Measurements from ENCODE around the gene CPLX3. TPM values are rescaled to one million over a fixed set of nuclear protein-coding genes. Genes with fewer than 3 reads are reported as not detected.

CPLX3 gene
- total RNA-seq, 2 experiments from 2014 or later: not detected

- ChIA-PET CTCF (interaction anchor here (1.3 kb wide), 1 partner anchor 28 kb away, joined by 5 read pairs; no protein-coding TSS in a partner anchor), POLR2A (interaction anchor here (0.9 kb wide), 1 partner anchor 28 kb away, joined by 3 read pairs; no protein-coding TSS in a partner anchor)
These were observed 11.1 kb upstream of the CPLX3 start for GRCh38 chr15:74815121-74815934.

GRCh38 chr15:74815961-74816360 is 10.5 kb upstream of the CPLX3 start:
- ChIA-PET CTCF (interaction anchor here (1.3 kb wide), 1 partner anchor 28 kb away, joined by 5 read pairs; no protein-coding TSS in a partner anchor), POLR2A (interaction anchor here (0.9 kb wide), 1 partner anchor 28 kb away, joined by 3 read pairs; no protein-coding TSS in a partner anchor)

DNA sequence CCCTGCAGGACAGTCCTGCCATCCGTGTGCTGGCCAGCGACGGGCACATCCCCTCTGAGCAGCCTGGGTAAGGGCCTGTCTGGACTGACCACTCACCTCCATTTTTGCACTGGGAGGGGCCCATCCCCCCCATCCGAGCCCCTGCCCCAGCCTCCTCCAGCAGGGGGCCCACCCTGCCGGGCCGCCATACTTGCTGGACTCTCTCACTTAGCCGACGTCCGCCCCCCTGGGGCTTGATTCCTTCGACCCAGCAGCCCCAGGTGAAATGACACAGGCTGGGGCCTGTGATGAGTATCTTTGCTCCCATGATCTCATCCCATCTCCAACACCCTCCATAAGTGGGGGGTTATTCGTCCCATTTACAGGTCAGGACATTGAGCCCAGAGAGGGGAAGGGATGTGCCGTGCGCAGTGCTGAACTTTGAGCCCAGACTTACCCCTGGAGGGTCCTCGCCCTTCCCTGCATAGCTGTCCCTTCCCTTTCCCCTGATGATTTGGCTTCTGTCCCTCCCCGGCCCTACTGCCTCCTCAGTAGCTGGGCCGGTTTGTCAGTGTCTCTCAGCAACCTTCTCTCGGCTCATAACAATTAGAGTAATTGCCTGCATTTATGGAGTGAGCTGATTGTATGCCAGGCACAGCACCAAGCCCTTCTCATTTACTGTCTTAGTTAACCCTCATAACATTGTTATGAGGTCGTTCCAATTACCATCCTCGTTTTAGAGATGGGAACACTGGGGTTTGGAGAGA is 9.6 kb upstream of the CPLX3 start:
- POLR2A ChIA-PET: no interaction called here
- CTCF ChIA-PET: interaction anchor here (0.5 to 1.0 kb wide), 3 partner anchors 17 to 185 kb away, joined by 3 read pairs; no protein-coding TSS in a partner anchor

DNA sequence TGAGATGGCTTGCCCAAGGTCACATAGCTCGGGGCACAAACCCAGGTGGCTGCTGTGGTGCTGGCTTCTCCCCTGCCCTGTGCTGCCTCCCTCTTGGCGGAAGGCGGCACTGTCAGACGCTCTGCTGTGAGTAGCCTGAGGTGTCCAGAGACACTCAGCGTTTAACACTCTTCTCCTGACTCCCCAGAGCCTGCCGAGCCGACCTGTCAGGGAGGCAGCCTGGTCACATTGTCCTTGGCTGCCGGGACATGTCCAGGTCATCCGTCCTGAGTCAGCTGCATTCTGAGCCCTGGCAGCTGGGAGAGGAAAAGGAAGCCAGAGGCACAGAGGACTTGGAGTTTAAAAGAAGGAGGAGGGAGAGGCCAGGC is 9.1 kb upstream of the CPLX3 start:
- ChIA-PET POLR2A (interaction anchor here (0.7 kb wide), 1 partner anchor 13 kb away, joined by 5 read pairs; no protein-coding TSS in a partner anchor), CTCF (interaction anchor here (0.7 to 1.0 kb wide), 4 partner anchors 17 to 433 kb away, joined by 3 read pairs; no protein-coding TSS in a partner anchor)

DNA sequence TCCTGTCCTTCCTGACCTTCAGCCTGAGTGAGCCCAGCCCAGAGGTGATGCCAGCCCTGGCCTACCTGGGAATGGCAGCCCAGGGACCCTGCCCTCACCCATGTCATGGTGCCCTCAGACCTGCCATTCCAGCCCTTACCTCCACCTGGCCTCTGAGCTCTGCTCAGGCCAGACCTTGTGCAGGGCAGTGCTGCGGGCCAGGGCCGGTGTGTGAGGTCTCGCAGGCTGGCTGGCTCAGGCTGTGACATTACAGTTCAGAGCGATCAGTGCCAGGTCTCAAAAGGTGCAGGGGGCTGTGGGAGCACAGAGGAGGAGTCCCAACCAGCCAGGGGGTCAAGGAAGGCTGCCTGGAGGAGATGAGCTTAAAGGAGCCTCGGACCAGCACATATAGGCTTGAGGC is 6.4 kb upstream of the CPLX3 start:
- ChIA-PET CTCF (interaction anchor here (0.5 to 1.4 kb wide), 2 partner anchors 28 to 120 kb away, joined by 3 read pairs; no protein-coding TSS in a partner anchor), POLR2A (no interaction called here)

DNA sequence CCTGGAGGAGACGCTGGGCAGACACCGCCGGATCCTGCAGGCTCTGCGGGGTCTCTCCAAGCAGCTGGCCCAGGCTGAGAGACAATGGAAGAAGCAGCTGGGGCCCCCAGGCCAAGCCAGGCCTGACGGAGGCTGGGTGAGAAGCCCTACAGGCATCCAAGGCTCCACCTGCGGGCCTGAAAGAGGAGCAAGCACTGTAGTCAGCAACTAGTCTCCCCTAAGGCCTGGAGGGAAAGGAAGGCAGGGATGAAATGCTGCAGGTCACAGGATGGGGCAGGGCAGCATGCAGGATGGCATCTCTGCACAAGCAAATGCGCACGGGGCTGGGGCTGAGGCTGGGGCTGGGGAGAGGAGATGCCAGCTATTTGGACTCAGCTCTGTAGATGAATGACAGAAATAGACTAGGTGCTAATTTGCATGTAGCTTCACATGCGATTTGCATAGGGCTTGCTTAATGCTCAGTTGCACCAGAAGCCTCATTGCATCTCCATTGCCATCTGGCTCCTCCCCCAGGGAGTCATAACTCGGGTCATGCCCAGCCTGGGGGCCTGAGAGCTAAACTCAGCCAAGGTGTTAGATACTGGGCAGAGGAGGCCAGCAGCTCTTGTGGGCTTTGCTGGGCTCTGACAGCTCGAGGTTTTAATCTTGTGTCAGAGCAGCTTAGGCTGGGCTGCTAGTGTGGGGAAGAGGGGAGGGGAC is 5.2 kb upstream of the CPLX3 start:
- CTCF ChIA-PET: interaction anchor here (1.0 to 1.4 kb wide), 2 partner anchors 30 to 129 kb away, joined by 3 to 4 read pairs; no protein-coding TSS in a partner anchor

GRCh38 chr15:74821790-74822158 is 4.7 kb upstream of the CPLX3 start:
- POLR2A ChIA-PET: no interaction called here
- CTCF ChIA-PET: no interaction called here

More for the DNA sequence above, 5.2 kb upstream of the CPLX3 start:
- POLR2A ChIA-PET: no interaction called here

GRCh38 chr15:74822233-74822632 is 4.2 kb upstream of the CPLX3 start:
- POLR2A ChIA-PET: no interaction called here
- CTCF ChIA-PET: no interaction called here

- ChIA-PET POLR2A (no interaction called here), CTCF (interaction anchor here (0.5 to 0.9 kb wide), 3 partner anchors 54 to 327 kb away, joined by 3 read pairs; no protein-coding TSS in a partner anchor)
These were observed 3.1 kb upstream of the CPLX3 start for GRCh38 chr15:74823324-74823723.

- ChIA-PET CTCF (interaction anchor here (0.8 to 2.8 kb wide), 2 partner anchors 37 to 53 kb away, joined by 3 to 10 read pairs; no protein-coding TSS in a partner anchor), POLR2A (no interaction called here)
These were observed 1.5 kb upstream of the CPLX3 start for GRCh38 chr15:74824976-74825375.

DNA sequence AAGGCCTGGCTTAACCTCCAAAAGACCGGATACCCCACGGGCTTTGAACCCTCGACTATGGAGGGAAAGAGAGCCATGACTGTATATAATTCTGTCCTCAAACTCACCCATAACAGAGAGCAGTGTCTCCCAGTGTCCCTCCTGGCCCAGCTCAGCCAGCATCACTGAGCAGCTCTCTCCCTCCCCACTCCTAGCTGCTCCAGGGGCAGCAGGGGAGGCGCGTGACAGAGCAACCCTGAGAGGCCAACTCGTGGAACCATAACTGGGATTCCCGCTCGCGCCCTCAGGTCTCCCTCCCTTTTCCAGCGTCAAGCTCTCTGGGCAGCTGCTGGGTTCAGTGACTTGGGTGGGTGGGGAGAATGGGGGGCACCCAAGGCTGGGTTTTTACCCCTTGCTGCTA is 561 bp upstream of the CPLX3 start:
- ChIA-PET CTCF (interaction anchor here (0.8 to 2.8 kb wide), 2 partner anchors 54 to 57 kb away, joined by 3 to 10 read pairs; no protein-coding TSS in a partner anchor), POLR2A (interaction anchor here (0.5 kb wide), 1 partner anchor 131 kb away, joined by 3 read pairs; the partner anchor contains the start of gene RPP25)

DNA sequence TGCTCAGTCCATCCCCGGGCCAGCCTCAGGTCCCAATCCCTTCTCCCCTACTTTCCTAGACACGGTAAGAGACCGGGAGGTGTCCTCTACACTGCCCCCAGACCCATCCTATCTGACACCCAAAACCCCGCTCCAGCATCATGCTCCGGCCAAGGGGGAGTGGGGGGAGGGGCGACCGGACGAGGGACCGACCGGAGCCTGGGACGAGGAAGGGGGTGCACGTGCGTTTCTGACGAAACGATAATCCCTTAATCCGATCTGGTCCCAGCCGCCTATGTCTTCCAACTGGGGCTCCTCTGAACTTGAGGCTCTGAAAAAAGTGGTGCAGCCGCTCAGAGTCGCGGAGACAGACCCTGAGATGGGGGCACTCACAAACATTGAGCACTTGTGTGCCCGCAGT is 494 bp downstream of the CPLX3 start:
- ChIA-PET CTCF (interaction anchor here (1.3 to 2.8 kb wide), 2 partner anchors 16 to 55 kb away, joined by 4 to 10 read pairs; partner anchors contain the start of gene ULK3), POLR2A (no interaction called here)

- CTCF ChIA-PET: interaction anchor here (0.6 to 2.8 kb wide), 5 partner anchors 15 to 476 kb away, joined by 3 to 10 read pairs (median 5); partner anchors contain the start of gene ULK3
These were observed 1.2 kb downstream of the CPLX3 start for GRCh38 chr15:74827614-74828013.

GRCh38 chr15:74828835-74829234 is 2.4 kb downstream of the CPLX3 start:
- ChIA-PET CTCF (interaction anchor here (0.8 to 1.1 kb wide), 4 partner anchors 9 to 57 kb away, joined by 3 to 4 read pairs (median 3); no protein-coding TSS in a partner anchor), POLR2A (no interaction called here)

More at GRCh38 chr15:74827614-74828013, 1.2 kb downstream of the CPLX3 start:
- POLR2A ChIA-PET: no interaction called here

GRCh38 chr15:74829486-74829885 is 3.1 kb downstream of the CPLX3 start:
- POLR2A ChIA-PET: no interaction called here
- CTCF ChIA-PET: interaction anchor here (0.7 to 2.4 kb wide), 7 partner anchors 9 to 62 kb away, joined by 3 to 9 read pairs (median 3); no protein-coding TSS in a partner anchor

DNA sequence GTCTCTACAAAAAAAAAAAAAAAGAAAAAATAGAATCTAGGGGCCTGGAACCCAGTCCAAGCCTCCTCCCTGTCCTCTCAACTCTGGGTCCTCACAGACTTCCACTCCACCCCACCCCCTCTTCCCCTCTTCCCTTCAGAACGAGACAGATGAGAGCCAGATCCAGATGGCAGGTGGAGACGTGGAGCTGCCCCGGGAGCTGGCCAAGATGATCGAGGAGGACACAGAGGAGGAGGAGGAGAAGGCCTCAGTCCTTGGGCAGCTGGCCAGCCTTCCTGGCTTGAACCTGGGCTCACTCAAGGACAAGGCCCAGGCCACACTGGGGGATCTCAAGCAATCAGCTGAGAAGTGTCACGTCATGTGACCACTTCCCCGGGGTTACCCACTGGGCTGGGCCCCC is 3.6 kb downstream of the CPLX3 start:
- POLR2A ChIA-PET: no interaction called here

GRCh38 chr15:74830868-74831267 is 4.4 kb downstream of the CPLX3 start:
- CTCF ChIA-PET: interaction anchor here (0.8 to 2.4 kb wide), 4 partner anchors 12 to 120 kb away, joined by 3 to 9 read pairs (median 4); partner anchors contain the start of gene ULK3
- POLR2A ChIA-PET: no interaction called here

More for the DNA sequence above, 3.6 kb downstream of the CPLX3 start:
- CTCF ChIA-PET: interaction anchor here (0.7 to 2.4 kb wide), 3 partner anchors 49 to 62 kb away, joined by 3 to 9 read pairs (median 3); no protein-coding TSS in a partner anchor

DNA sequence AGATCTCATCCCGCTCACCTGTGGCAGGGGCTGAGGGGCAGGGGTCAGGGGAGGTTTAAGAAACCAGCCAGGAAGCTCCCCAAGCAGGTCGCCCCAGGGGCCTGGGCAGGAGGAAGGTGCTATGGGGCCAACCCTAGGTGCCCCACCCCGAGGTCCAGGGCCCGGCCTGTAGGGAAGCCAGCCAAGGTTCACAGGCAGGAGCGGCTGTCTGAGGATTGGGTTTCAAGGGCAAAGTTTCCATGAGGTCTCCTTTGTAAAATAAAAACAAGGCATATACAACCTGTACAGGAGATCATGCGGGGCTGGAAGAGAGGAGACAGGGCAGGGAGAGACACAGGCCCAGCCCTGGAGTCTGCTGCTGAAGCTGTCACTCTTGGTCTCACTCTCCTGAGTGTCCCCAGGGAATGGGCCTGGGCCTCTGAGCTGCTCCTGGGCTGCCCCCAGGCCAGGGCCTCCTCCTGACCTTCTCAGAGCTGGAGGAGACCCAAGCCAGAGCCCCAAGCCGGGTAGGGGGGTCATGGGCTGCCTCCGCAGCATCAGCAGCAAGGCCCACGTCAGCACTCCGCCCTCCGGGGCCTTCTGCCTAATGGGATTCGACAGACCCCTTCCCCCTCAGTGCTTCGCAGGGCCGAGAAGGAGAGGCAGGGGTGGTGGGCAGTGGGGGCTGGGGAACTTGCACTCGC is 5.5 kb downstream of the CPLX3 start:
- POLR2A ChIA-PET: no interaction called here
- CTCF ChIA-PET: interaction anchor here (1.1 to 2.4 kb wide), 4 partner anchors 45 to 119 kb away, joined by 3 to 9 read pairs (median 4); no protein-coding TSS in a partner anchor

Measured in activated CD8-positive, alpha-beta memory T cell treated with anti-CD3 and anti-CD28 coated beads for 36 hours (primary cell).